ENCODE data around the gene TAGLN3.

GRCh38 chr3:112003321-112004080 lies 4.8 kb downstream of the TAGLN3 start:
- no peak for TF ChIP-seq EZH2 (IDR thresholded peaks at IDR 0.05; ENCODE audit: low read depth)
- no peak for TF ChIP-seq CTCF (conservative IDR thresholded peaks at IDR 0.05)

Measured in PC-9 (cell line).